ENCODE measurements around the gene DIP2C.
"Not testable (repeated sequence)": the region's sequence is repeated elsewhere in the genome, so short reads cannot be mapped to it uniquely, and the experiment has no call there.

Gene DIP2C

GRCh38 chr10:418894-419293 lies 270.6 kb downstream of the DIP2C start:
- DNase-seq (ENCODE audit: low read depth in 2 of 2) = no peak

GRCh38 chr10:418226-418625 lies 271.2 kb downstream of the DIP2C start:
- no peak for DNase-seq (ENCODE audit: low read depth in 2 of 2)

- no peak for DNase-seq (ENCODE audit: low read depth in 2 of 2)
These were observed 273.4 kb downstream of the DIP2C start for GRCh38 chr10:416091-416515.

GRCh38 chr10:413662-414071 lies 275.8 kb downstream of the DIP2C start:
- no peak for DNase-seq (ENCODE audit: low read depth in 2 of 2)

- no peak for DNase-seq (ENCODE audit: low read depth in 2 of 2)
These were observed 277.4 kb downstream of the DIP2C start for GRCh38 chr10:412109-412508.

- no peak for DNase-seq (ENCODE audit: low read depth in 2 of 2)
These were observed 277.9 kb downstream of the DIP2C start for GRCh38 chr10:411603-412002.

- DNase-seq (ENCODE audit: low read depth in 2 of 2) = no peak
These were observed 279.9 kb downstream of the DIP2C start for GRCh38 chr10:409408-410040.

- DNase-seq (ENCODE audit: low read depth in 2 of 2) = no peak
These were observed 281.2 kb downstream of the DIP2C start for GRCh38 chr10:408236-408635.

DNA sequence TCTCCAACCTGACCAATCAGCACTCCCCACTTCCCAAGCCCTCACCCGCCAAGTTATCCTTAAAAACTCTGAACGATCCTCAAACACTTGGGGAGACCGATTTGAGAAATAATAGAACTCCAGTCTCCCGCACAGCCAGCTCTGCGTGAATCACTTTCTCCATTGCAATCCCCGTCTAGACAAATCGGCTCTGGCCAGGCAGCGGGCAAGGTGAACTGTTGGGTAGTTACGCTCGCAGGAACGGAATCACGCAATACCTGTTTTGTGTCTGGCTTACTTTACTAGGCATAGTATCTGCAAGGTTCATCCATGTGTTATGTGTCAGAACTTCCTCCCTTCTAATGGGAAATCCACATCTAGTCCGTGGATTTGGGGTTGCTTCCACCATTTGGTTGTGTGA lies 282.5 kb downstream of the DIP2C start:
- no peak for DNase-seq (ENCODE audit: low read depth in 2 of 2)

DNA sequence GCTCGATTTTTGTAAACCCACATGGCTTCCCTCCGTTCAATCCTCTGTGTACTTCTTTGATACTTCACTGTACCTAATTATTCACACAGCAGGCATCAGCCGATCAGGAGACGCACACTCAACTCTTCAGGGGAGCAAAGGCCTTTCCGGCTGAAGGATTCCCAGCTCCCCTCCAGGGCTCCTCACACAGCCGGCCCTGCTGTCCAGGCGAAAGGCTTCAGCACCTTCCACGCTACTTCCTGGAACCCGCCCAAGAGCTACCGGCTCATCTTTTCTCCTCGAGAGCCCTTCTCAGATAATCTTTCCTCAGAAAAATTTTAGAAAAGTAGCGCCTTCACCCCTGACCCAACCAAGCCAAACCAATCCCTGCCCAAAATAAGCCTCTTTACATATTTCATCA lies 283.8 kb downstream of the DIP2C start:
- no peak for DNase-seq (ENCODE audit: low read depth in 2 of 2)

- no peak for DNase-seq (ENCODE audit: low read depth in 2 of 2)
These were observed 284.5 kb downstream of the DIP2C start for GRCh38 chr10:404991-405390.

- DNase-seq (ENCODE audit: low read depth in 2 of 2) = no peak
These were observed 285.1 kb downstream of the DIP2C start for GRCh38 chr10:404346-404745.

- DNase-seq (ENCODE audit: low read depth in 2 of 2) = no peak
These were observed 290.5 kb downstream of the DIP2C start for GRCh38 chr10:398954-399353.

DNA sequence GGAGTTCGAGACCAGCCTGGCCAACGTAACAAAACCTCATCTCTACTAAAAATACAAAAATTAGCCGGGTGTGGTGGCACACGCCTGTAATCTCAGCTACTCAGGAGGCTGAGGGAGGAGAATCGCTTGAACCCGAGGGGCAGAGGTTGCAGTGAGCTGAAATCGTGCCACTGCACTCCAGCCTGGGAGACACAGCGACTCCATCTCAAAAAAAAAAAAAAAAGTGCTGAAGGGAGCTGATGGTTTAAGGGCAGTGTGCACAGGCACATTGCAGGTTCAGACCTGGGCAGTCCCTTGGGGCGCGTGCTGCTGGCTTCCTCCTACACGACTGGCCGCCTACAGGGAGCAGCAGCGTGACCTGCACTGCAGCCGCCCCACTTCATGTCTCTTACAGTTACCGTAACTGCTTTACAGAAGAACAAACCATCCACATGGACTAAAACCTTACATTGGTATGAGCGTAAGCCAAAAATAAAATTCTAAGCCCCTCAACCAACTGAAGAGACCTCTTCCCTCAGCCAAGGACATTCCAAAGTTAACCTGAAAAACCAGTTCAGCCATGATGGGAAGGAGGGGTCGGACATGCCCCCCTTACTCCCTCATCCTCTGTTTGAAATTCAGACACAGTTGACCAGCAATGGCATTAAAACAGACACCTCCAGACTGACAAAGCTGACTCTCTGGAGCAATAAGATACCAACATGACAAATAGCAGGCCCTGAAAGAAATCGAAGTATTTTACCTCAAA lies 292.0 kb downstream of the DIP2C start:
- DNase-seq (ENCODE audit: low read depth in 2 of 2) = no peak

GRCh38 chr10:396535-397220 lies 292.8 kb downstream of the DIP2C start:
- no peak for DNase-seq (ENCODE audit: low read depth in 2 of 2)

DNA sequence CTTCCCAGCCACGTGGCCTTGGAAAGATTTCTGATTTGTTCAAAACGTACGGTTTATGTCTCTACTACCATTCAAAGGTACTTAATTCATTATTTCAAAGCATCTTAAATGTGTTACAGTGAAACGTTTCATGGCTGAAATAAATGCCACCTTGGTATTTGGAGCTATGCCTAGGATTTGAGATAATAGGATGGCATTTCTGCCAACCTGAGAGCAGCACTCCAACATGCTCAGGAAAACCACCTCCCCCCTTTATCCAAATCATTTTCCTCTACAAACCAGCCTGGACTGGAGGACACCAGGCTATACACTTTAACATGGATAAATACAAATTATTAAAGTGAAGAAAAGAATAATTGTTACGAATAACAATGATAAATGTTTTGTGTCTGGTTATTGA lies 293.4 kb downstream of the DIP2C start:
- DNase-seq (ENCODE audit: low read depth in 2 of 2) = no peak

GRCh38 chr10:395665-396064 lies 293.8 kb downstream of the DIP2C start:
- DNase-seq (ENCODE audit: low read depth in 2 of 2) = no peak

DNA sequence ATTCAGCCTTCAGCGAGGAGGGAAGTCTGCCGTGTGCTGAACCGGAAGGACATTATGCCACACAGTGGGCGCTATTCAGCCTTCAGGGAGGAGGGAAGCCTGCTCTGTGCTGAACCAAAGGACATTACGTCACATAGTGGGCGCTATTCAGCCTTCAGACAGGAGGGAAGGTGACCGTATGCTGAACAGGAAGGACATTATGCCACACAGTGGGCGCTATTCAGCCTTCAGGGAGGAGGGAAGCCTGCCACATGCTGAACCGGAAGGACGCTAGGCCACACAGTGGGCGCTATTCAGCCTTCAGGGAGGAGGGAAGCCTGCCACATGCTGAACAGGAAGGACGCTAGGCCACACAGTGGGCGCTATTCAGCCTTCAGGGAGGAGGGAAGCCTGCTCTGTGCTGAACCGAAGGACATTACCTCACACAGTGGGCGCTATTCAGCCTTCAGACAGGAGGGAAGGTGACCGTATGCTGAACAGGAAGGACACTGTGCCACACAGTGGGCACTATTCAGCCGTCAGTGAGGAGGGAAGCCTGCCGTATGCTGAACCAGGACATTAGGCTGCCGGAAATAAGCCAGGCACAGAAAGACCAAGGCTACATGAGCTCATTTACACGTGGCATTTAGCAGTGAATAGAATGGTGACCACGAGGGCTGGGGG lies 294.9 kb downstream of the DIP2C start:
- DNase-seq (ENCODE audit: low read depth in 2 of 2) = not testable (repeated sequence)

GRCh38 chr10:393787-394438 lies 295.6 kb downstream of the DIP2C start:
- DNase-seq (ENCODE audit: low read depth in 2 of 2) = no peak

DNA sequence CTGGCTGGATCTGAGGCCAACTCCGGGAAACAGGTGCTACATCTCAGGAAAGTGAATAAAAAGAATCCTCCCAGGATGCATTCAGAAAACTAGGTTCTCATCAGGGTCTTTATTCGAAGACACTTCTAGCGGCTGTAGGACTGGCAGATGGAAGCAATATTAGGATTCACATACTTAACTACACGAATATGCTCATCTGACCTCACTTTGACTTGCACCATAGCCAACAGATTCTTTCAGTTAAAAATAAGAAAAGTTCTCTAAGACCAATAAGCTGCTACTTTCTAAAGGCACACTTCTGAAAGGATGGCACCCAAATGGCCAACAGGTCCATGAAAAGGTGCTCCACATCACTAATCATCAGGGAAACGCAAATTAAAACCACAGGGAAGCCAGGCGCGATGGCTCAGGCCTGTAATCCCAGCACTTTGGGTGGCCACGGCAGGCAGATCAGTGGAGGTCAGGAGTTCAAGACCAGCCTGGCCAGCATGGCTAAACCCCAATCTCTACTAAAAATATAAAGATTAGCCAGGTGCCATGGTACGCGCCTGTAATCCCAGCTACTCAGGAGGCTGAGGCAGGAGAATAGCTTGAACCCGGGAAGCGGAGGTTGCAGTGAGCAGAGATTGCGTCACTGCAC lies 296.2 kb downstream of the DIP2C start:
- no peak for DNase-seq (ENCODE audit: low read depth in 2 of 2)

DNA sequence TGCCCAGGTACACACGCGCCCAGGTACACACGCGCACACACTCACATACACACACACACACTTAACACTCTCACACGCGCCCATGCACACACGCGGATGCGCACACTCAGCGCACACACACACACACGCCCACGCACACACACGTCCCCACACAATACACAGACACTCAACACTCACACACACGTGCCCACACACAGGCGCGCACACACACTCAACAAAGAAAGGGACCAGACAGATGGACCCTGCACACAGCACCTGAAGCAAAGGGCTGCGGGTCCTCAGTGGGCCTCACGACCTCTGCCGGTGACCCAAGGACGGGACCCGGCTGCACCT lies 296.8 kb downstream of the DIP2C start:
- no peak for DNase-seq (ENCODE audit: low read depth in 2 of 2)

All from stimulated activated CD4-positive, alpha-beta T cell treated with anti-CD3 and anti-CD28 coated beads, Interleukin-1b, Interleukin-23, amount 100 ng/mL, for 4 hours (primary cell).